Ovary (tissue), 3 donors: ENCODE results near the gene NKX2-3.

Experiments used
- CTCF ChIP-seq, 3 donors: fragments of 450-650 bp in 2 of 3; fragments of 200-600 bp in 1 of 3; IDR thresholded peaks; one replicate each; pipeline versions ENCODE4 v1.5.1 to v1.8.0; 2016 to 2022; ENCODE audit warnings: antibody characterized with exemption in 3 of 3, mild to moderate bottlenecking in 1 of 3
- EP300 ChIP-seq: sonication (generic); formaldehyde crosslinking; IDR thresholded peaks from one replicate; pipeline ENCODE4 v1.6.1; 2017; ENCODE audit warnings: antibody characterized with exemption
- POLR2A ChIP-seq: fragments of 450-650 bp; IDR thresholded peaks from one replicate; pipeline ENCODE4 v1.6.1; 2017; ENCODE audit warnings: antibody characterized with exemption, mild to moderate bottlenecking, moderate library complexity
- donor health status: DM: no; HTN: no; CAD: no.

- TF ChIP-seq POLR2A (no peak), CTCF (IDR thresholded peaks at IDR 0.05) (no peak), EP300 (no peak)
These were observed 10.1 kb upstream of the NKX2-3 start for GRCh38 chr10:99522470-99523250.
